NOMO-1 (cell line): ENCODE data around the gene SGMS1.
A peak's percentile ranks its signal among the peaks of the same experiment; 100 is the strongest.
"Not testable (repeated sequence)": the region's sequence is repeated elsewhere in the genome, so short reads cannot be mapped to it uniquely, and the experiment has no call there.

ENCODE experiments used
- DNase-seq, 2 experiments: peaks; one replicate each; lab custom pipeline; 2025; ENCODE audit not compliant: unreplicated experiment in 2 of 2; lab: John Stamatoyannopoulos, UW

The SGMS1 gene

GRCh38 chr10:50286996-50287803, 336.6 kb downstream of the SGMS1 start:
- no peak for DNase-seq

- peak in 1 of 2 experiments; percentile 56 for DNase-seq
Observed at GRCh38 chr10:50286517-50286916, 337.2 kb downstream of the SGMS1 start.

DNA sequence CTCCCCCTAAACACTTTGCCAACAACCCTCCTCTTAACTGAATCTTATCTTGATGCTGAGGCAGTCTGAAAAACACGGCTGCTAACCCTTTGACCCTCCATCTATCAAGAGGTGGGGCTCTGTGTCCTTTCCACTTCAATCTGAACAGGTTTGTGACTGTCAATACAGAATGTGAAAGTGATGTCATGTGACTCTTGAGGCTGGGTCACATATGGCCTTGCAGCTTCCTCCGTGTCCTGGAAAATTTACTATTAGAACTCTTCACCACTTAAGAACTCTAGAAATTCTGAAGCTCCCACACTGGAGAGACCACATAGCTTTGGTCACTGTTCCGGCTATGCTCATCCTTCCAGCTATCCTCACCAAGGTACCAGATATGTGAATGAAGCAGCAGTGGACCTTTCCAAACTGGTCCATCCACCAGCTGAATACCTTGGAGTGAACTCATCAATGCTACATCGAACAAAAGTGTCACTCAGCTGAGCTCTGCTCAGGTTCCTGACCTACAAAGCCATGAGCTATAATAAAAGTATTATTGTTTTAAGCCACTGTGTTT, 341.7 kb downstream of the SGMS1 start:
- DNase-seq, result no peak

- DNase-seq, result no peak
Observed at GRCh38 chr10:50281210-50281966, 342.4 kb downstream of the SGMS1 start.

GRCh38 chr10:50280049-50280841, 343.5 kb downstream of the SGMS1 start:
- no peak for DNase-seq

DNA sequence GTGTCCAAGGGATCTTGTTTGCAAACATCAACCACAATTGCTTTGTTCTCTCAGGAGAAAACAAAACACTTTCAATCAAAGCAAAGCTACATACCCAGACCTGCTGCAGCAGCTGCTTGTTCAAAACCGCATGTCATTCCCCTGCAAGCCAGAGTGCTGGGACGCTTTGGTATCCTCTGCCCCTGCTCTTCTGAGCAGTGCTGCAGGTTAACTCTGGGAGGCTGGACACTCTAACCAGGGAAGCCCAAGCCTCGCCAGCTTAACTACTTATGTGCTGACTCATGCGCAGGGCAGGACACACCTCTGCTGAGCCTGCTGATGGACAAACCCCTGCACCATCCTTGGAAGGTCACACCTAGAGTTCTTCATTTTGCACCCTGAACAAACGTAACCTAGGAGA, 344.3 kb downstream of the SGMS1 start:
- DNase-seq, result no peak

- peak in 1 of 2 experiments; percentile 33 for DNase-seq
Observed at GRCh38 chr10:50275650-50276235, 348.0 kb downstream of the SGMS1 start.

DNA sequence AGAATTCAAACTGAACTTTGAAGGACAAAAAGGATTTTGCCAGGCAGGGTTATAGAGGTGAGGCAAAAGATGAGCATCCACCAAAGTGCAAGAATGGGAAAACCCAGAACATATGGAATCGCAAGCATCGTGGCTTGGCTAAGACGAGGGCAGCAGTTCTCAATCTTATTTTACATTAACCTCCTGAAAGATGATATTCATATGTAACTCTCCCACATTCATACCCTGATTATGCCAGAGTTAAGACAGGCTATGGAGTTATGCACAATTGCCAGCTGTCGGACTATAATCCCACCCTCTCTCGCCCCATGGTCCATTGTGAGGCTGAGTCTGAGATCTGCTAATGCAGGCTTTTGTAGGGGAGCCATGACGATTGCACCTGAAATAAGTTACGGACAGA, 351.2 kb downstream of the SGMS1 start:
- DNase-seq, result no peak

DNA sequence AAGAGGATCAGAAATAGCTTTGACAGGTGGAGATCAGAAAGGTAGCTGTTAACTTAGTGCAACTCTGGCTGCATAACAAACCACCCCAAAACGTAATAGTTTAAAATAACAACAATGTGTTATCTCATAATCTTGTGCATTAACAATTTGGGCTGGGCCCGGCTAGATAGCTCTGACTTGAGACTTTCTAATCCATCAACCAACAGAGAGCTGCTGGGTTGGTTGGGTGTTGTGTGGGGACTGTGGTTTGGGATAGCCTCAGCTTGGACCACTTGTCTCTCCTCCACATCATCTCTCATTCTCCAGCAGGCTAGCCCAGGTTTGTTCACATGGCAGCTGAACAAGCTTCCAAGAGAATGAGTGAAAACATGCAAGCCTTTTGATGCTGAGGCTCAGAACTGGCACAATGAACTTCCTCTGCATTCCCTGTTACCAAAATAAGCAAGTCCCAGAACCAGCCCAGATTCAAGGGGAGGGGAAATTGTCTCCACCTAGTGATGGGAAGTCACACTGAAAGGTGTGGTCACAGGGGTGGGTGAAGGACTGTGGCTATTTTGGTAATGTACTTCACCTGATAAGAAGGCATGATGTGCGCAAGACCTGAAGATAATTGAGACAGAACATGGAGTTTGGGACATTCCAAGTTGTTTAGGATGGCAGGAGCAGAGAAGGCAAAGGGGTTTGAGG, 352.0 kb downstream of the SGMS1 start:
- no peak for DNase-seq

DNA sequence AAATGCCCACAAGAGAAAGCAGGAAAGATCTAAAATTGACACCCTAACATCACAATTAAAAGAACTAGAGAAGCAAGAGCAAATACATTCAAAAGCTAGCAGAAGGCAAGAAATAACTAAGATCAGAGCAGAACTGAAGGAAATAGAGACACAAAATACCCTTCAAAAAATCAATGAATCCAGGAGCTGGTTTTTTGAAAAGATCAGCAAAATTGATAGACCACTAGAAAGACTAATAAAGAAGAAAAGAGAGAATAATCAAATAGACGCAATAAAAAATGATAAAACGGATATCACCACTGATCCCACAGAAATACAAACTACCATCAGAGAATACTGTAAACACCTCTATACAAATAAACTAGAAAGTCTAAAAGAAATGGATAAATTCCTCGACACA, 355.9 kb downstream of the SGMS1 start:
- DNase-seq, result not testable (repeated sequence)

GRCh38 chr10:50262625-50263024, 361.1 kb downstream of the SGMS1 start:
- not testable (repeated sequence) for DNase-seq

- peak; percentile 4 to 73 for DNase-seq
Observed at GRCh38 chr10:50260791-50261281, 362.9 kb downstream of the SGMS1 start.
